K562 (cell line): ENCODE data around the gene ATG10. TPM values are rescaled to one million over a fixed set of nuclear protein-coding genes. Genes with fewer than 3 reads are reported as not detected.

Experiments
- ATAC-seq: fragments of 200-7000 bp; cut with Tn5 transposase; 3 replicates; pipeline ENCODE4 v1.9.1; 2020; ENCODE audit warnings: moderate library complexity
- BruUV-seq: library from RNA; stranded (reverse); fragments of 400-500 nt; replicated peaks from 2 replicates; lab custom pipeline; 2021; lab: Mats Ljungman, UMichigan
- CTCF ChIA-PET: fragments of 300-600 bp; formaldehyde crosslinking; extraction: SDS; loops from one replicate; lab custom pipeline; 2021; ENCODE audit warnings: low intra/inter-chr PET ratio; lab: Yijun Ruan, JAX
- POLR2A ChIA-PET: fragments of 300-600, 350-650 bp; sonication (Branson Sonifier 250); formaldehyde crosslinking; extraction: SDS; loops from one replicate; lab custom pipeline; 2021; ENCODE audit warnings: antibody characterized with exemption, inconsistent platforms; lab: Yijun Ruan, JAX
- DNase-seq, 4 experiments: peaks; one replicate each; pipeline versions ENCODE4 v3.0.0 to v3.0.0-alpha.2; 2011 to 2018; ENCODE audit warnings: low spot score in 3 of 4, mixed read lengths in 3 of 4; ENCODE audit errors: extremely low read depth in 1 of 4
- FAIRE-seq: peaks from 2 replicates; lab custom pipeline; 2011; peaks lifted over from hg19 to GRCh38; lab: Jason Lieb, UNC
- H2AFZ ChIP-seq: 2 replicates; pipeline ENCODE4 v1.6.0; 2011; ENCODE audit warnings: low read depth, low read length, control low read depth, inconsistent platforms
- H3K27ac ChIP-seq: fragments of 200-600 bp; 3 replicates; pipeline ENCODE4 v1.8.0; 2011; ENCODE audit warnings: low read depth, mild to moderate bottlenecking, control low read depth, inconsistent platforms, low read length, moderate library complexity, mixed read lengths; ENCODE audit errors: extremely low read depth
- H3K27me3 ChIP-seq, 2 experiments: fragments of 300-600 bp in 1 of 2; 2 replicates in 1 of 2; 3 replicates in 1 of 2; pipeline versions ENCODE4 v1.6.0 to v1.8.0; 2011; ENCODE audit warnings: inconsistent platforms in 2 of 2, low read length in 2 of 2, mild to moderate bottlenecking in 1 of 2, mixed read lengths in 1 of 2, moderate library complexity in 1 of 2; ENCODE audit not compliant: control insufficient read depth in 2 of 2, insufficient read depth in 2 of 2
- H3K36me3 ChIP-seq: fragments of 300-600 bp; 3 replicates; pipeline ENCODE4 v1.8.0; 2011; ENCODE audit warnings: mild to moderate bottlenecking, low read length, inconsistent platforms; ENCODE audit not compliant: control insufficient read depth, insufficient read depth
- H3K4me1 ChIP-seq, 2 experiments: fragments of 200-600 bp in 1 of 2; replicated peaks in 1 of 2; 2 replicates in 1 of 2; 3 replicates in 1 of 2; pipeline versions ENCODE4 v1.5.1 to v1.8.0; 2011; ENCODE audit warnings: inconsistent platforms in 2 of 2, low read length in 2 of 2, mild to moderate bottlenecking in 1 of 2, mixed read lengths in 1 of 2, moderate library complexity in 1 of 2; ENCODE audit not compliant: control insufficient read depth in 2 of 2, insufficient read depth in 2 of 2
- H3K4me2 ChIP-seq: 2 replicates; pipeline ENCODE4 v1.6.1; 2011; ENCODE audit warnings: low read length, control low read depth, inconsistent platforms, mixed read lengths; ENCODE audit not compliant: insufficient read depth
- H3K4me3 ChIP-seq: fragments of 200-600 bp; sonication (generic), shearing (Covaris generic); 2 replicates; pipeline ENCODE4 v1.5.1; 2016; ENCODE audit warnings: control low read depth, inconsistent platforms
- H3K79me2 ChIP-seq: fragments of 200-600 bp; 3 replicates; pipeline ENCODE4 v1.8.0; 2011; ENCODE audit warnings: low read length, inconsistent platforms; ENCODE audit not compliant: control insufficient read depth, insufficient read depth
- H3K9ac ChIP-seq, 2 experiments: 2 replicates each; pipeline versions ENCODE4 v1.6.0 to v1.6.1; 2011; ENCODE audit warnings: low read depth in 2 of 2, low read length in 2 of 2, control low read depth in 1 of 2, inconsistent platforms in 1 of 2, mild to moderate bottlenecking in 1 of 2, mixed read lengths in 1 of 2; ENCODE audit not compliant: insufficient read depth in 1 of 2
- H3K9me1 ChIP-seq: one replicate; pipeline ENCODE4 v1.6.0; 2011; ENCODE audit warnings: inconsistent platforms, mild to moderate bottlenecking, low read length, moderate library complexity; ENCODE audit not compliant: control insufficient read depth, insufficient read depth
- H3K9me3 ChIP-seq: replicated peaks from 2 replicates; pipeline ENCODE4 v1.5.1; 2011; ENCODE audit warnings: low read depth, low read length, inconsistent platforms; ENCODE audit not compliant: control insufficient read depth, insufficient read depth
- H4K20me1 ChIP-seq: replicated peaks from 2 replicates; pipeline ENCODE4 v1.6.1; 2011; ENCODE audit warnings: low read length, inconsistent platforms, mixed read lengths; ENCODE audit not compliant: control insufficient read depth, insufficient read depth
- ARID1B ChIP-seq: fragments of 450-650 bp; IDR thresholded peaks from 2 replicates; pipeline ENCODE4 v1.6.1; 2016; ENCODE audit warnings: antibody characterized with exemption, mild to moderate bottlenecking, inconsistent platforms
- BDP1 ChIP-seq: IDR thresholded peaks from 3 replicates; pipeline ENCODE4 v1.6.1; 2011; ENCODE audit not compliant: insufficient read length, insufficient read depth
- CBFA2T2 ChIP-seq: fragments of 450-650 bp; conservative IDR thresholded peaks from 2 replicates; pipeline ENCODE4 v1.6.1; 2017; ENCODE audit warnings: mild to moderate bottlenecking
- CBFA2T3 ChIP-seq: fragments of 450-650 bp; IDR thresholded peaks from 2 replicates; pipeline ENCODE4 v1.6.1; 2017
- CREB1 ChIP-seq, 2 experiments: sonication (generic) in 1 of 2; formaldehyde crosslinking in 1 of 2; IDR thresholded peaks; 2 replicates each; pipeline versions ENCODE4 v1.6.1 to v1.8.0; 2012 to 2022; ENCODE audit warnings: inconsistent platforms in 1 of 2, mild to moderate bottlenecking in 1 of 2, missing genetic modification reagents in 1 of 2, moderate library complexity in 1 of 2
- DMBX1 ChIP-seq: fragments of 250-450 bp; sonication (Bioruptor Pico); IDR thresholded peaks from 2 replicates; pipeline ENCODE4 v1.8.0; 2022; ENCODE audit warnings: inconsistent platforms, mild to moderate bottlenecking, moderate library complexity, borderline replicate concordance
- DPF2 ChIP-seq: fragments of 450-650 bp; IDR thresholded peaks from 2 replicates; pipeline ENCODE4 v1.6.1; 2016
- ELK1 ChIP-seq: sonication (generic); formaldehyde crosslinking; IDR thresholded peaks from 2 replicates; pipeline ENCODE4 v1.8.1; 2022; ENCODE audit warnings: missing genetic modification reagents
- GATA2 ChIP-seq: sonication (generic); formaldehyde crosslinking; IDR thresholded peaks from 2 replicates; pipeline ENCODE4 v1.4.0; 2020; ENCODE audit warnings: mild to moderate bottlenecking, missing genetic modification reagents
- HOXB6 ChIP-seq: fragments of 250-450 bp; sonication (Bioruptor Pico); IDR thresholded peaks from 2 replicates; pipeline ENCODE4 v1.5.1; 2022; ENCODE audit warnings: mild to moderate bottlenecking, borderline replicate concordance
- KDM1A ChIP-seq, 2 experiments: fragments of 450-650 bp; IDR thresholded peaks; 2 replicates each; pipeline ENCODE4 v1.6.1; 2016; ENCODE audit warnings: mild to moderate bottlenecking in 2 of 2
- NONO ChIP-seq, 2 experiments: fragments of 200-400 bp in 1 of 2; fragments of 450-650 bp in 1 of 2; formaldehyde crosslinking in 1 of 2; IDR thresholded peaks; 2 replicates each; pipeline ENCODE4 v1.6.1; 2017; ENCODE audit warnings: low read depth in 2 of 2, mild to moderate bottlenecking in 2 of 2, moderate library complexity in 2 of 2, low read length in 1 of 2
- NRF1 ChIP-seq, 2 experiments: fragments of 450-650 bp; IDR thresholded peaks in 1 of 2; conservative IDR thresholded peaks in 1 of 2; 2 replicates each; pipeline ENCODE4 v1.6.1; 2014; ENCODE audit warnings: mild to moderate bottlenecking in 2 of 2
- POLR2AphosphoS5 ChIP-seq: IDR thresholded peaks from 2 replicates; pipeline ENCODE4 v1.6.1; 2011; ENCODE audit warnings: mild to moderate bottlenecking, low read depth, low read length, moderate library complexity; ENCODE audit not compliant: control insufficient read depth, insufficient read depth
- RCOR1 ChIP-seq, 2 experiments: IDR thresholded peaks; 2 replicates each; pipeline ENCODE4 v1.6.1; 2012; ENCODE audit warnings: low read depth in 2 of 2, low read length in 2 of 2, borderline replicate concordance in 1 of 2, improper control_type of control experiment in 1 of 2
- STAT5A ChIP-seq: IDR thresholded peaks from 2 replicates; pipeline ENCODE4 v1.6.1; 2012; ENCODE audit warnings: low read length, inconsistent platforms, borderline replicate concordance
- TCF3 ChIP-seq: sonication (generic); formaldehyde crosslinking; IDR thresholded peaks from 2 replicates; pipeline ENCODE4 v1.4.0; 2020; ENCODE audit warnings: mild to moderate bottlenecking, missing genetic modification reagents
- ZNF280A ChIP-seq: fragments of 450-650 bp; IDR thresholded peaks from 2 replicates; pipeline ENCODE4 v1.6.1; 2018; ENCODE audit warnings: mild to moderate bottlenecking, low read depth; ENCODE audit not compliant: partially characterized antibody
- WGBS: fragments of 100-300 bp; shearing (Covaris generic); methylation state at CpG from one replicate; pipeline ENCODE4 v1.1.6; 2016; ENCODE audit warnings: low coverage, mixed read lengths; ENCODE audit not compliant: insufficient coverage; ENCODE audit errors: missing lambda C conversion rate; 5-methylcytosine and 5-hydroxymethylcytosine counted together
- in situ Hi-C: fragments of 300-500 bp; cut with MboI; formaldehyde crosslinking; loops from 4 replicates; pipeline ENCODE4 v1.15.0; 2018; ENCODE audit warnings: inconsistent platforms, mixed read lengths
- intact Hi-C: fragments of 100-400 bp; cut with micrococcal nuclease; formaldehyde crosslinking; loops from 2 replicates; pipeline ENCODE4 v1.14.2; 2022
- polyA plus RNA-seq, 8 experiments: library from polyadenylated mRNA; depleted of rRNA in 4 of 8; stranded (reverse) in 5 of 8; unstranded in 3 of 8; fragments of >200 nt; fragmentation: Nextera tagmentation in 2 of 8; fragmentation: Illumina TruSeq in 1 of 8; extraction: Ambion mirVana in 2 of 8; extraction: Trizol in 1 of 8; gene quantifications; 2 replicates each; pipeline versions ENCODE4 v1.2.1 to v1.2.3, GENCODE V29; 2011 to 2014; ENCODE audit warnings: inconsistent platforms in 1 of 8, missing spikeins in 1 of 8
- total RNA-seq, 7 experiments: library from RNA; depleted of rRNA in 6 of 7; stranded (reverse); fragments of >200 nt in 6 of 7; fragmentation: Illumina TruSeq in 2 of 7; extraction: Trizol in 2 of 7; gene quantifications; 2 replicates each; pipeline versions ENCODE4 v1.2.1 to v1.2.3, GENCODE V29; 2011 to 2021; ENCODE audit warnings: low replicate concordance in 1 of 7

ATG10 gene
- total and polyA plus RNA-seq, 9 of the 15 experiments (the other 6 are each of a cell fraction or from before 2014, with no cell fraction given): 7.0 to 18.8 (median 14.6) TPM

GRCh38 chr5:82278711-82279370, 307.0 kb downstream of the ATG10 start (continued):
- TF ChIP-seq ZNF280A (no peak), ELK1 (CRISPR knock-in tag) (no peak), NRF1 (conservative IDR thresholded peaks at IDR 0.05 in 1 of 2, IDR thresholded peaks at IDR 0.05 in 1 of 2) (no peak)

GRCh38 chr5:82283893-82284292, 312.1 kb downstream of the ATG10 start:
- BruUV-seq: no TSS peak
- POLR2A ChIA-PET: interaction anchor here (1.2 kb wide), 1 partner anchor 48 kb away, joined by 3 read pairs; no protein-coding TSS in a partner anchor
- FAIRE-seq (peak; percentile 62), ATAC-seq (peak; percentile 8), DNase-seq (peak in 1 of 4 experiments; percentile 64)
- intact Hi-C loops: no loop called here
- peak overlapping the region; percentile 20; the same call in 1 of the 2 replicates for H2AFZ ChIP-seq
- no peaks in the 10 kb centered on the region for H4K20me1 ChIP-seq
- H3K36me3 ChIP-seq: no peaks in the 10 kb centered on the region
- H3K4me3 ChIP-seq: no peak overlapping the region
- H3K27me3 ChIP-seq: no peaks in the 10 kb centered on the region
- in situ Hi-C loops: no loop called here
- no peaks in the 10 kb centered on the region for H3K9me1 ChIP-seq
- WGBS: 13% methylated on average over 2 of the region's 2 CpGs
- H3K9me3 ChIP-seq: no peaks in the 10 kb centered on the region
- H3K79me2 ChIP-seq: peaks cover 26% of the 10 kb centered on the region
- H3K9ac ChIP-seq: no peak overlapping the region
- peaks cover 16 to 43% of the 10 kb centered on the region in 2 experiments; a peak in 4 of 5 replicates for H3K4me1 ChIP-seq
- H3K27ac ChIP-seq: 0 out of 3 replicates have a peak overlapping the region, but pooled peaks have one; percentile 45
- H3K4me2 ChIP-seq: no peak overlapping the region; the same call in 1 of the 2 replicates
- CTCF ChIA-PET: no interaction called here
- TF ChIP-seq NONO (IDR thresholded peaks at IDR 0.05; ENCODE audit: low read depth in 2 of 2, low read length in 1 of 2) (no peak), CBFA2T3 (peak; percentile 74), RCOR1 (IDR thresholded peaks at IDR 0.05; ENCODE audit: borderline replicate concordance in 1 of 2, low read depth in 2 of 2, low read length in 2 of 2) (0 out of 4 replicates have a peak, but pooled peaks of 1 of the 2 experiments have one; percentile 5), KDM1A (IDR thresholded peaks at IDR 0.05) (peak in 1 of 2 experiments; percentile 71; a peak in 1 of 4 replicates), CREB1 (IDR thresholded peaks at IDR 0.05) (0 out of 2 replicates have a peak, but pooled peaks have one; percentile 19), CREB1 (CRISPR knock-in tag; IDR thresholded peaks at IDR 0.05) (no peak), CBFA2T2 (peak; percentile 39; the same call in 1 of the 2 replicates), HOXB6 (no peak), BDP1 (no peak), POLR2AphosphoS5 (0 out of 2 replicates have a peak, but pooled peaks have one; percentile 45), TCF3 (CRISPR knock-in tag) (peak; percentile 68), ARID1B (peak; percentile 70), DMBX1 (CRISPR knock-in tag) (no peak), GATA2 (CRISPR knock-in tag) (peak; percentile 31; the same call in 1 of the 2 replicates), DPF2 (0 out of 2 replicates have a peak, but pooled peaks have one; percentile 56), STAT5A (peak; percentile 22; the same call in 1 of the 2 replicates)
